GM23338 (cell line): ENCODE data around the gene IQCF2. TPM values are rescaled to one million over a fixed set of nuclear protein-coding genes. Genes with fewer than 3 reads are reported as not detected.

ENCODE experiments used
- ATAC-seq: fragments of 200-7000 bp; cut with Tn5 transposase; 3 replicates; pipeline ENCODE4 v1.9.1; 2020
- DNase-seq: peaks from one replicate; pipeline ENCODE4 v3.0.0-alpha.2; 2015; ENCODE audit warnings: low spot score
- H2AFZ ChIP-seq: fragments of 200-600 bp; sonication (generic); 2 replicates; pipeline ENCODE4 v1.8.0; 2016; ENCODE audit warnings: antibody characterized with exemption, mild to moderate bottlenecking, moderate library complexity
- H3F3A ChIP-seq: fragments of 200-600 bp; sonication (generic); replicated peaks from 2 replicates; pipeline ENCODE4 v1.8.0; 2017; ENCODE audit warnings: antibody characterized with exemption, mixed run types, low read depth
- H3K27ac ChIP-seq: fragments of 200-600 bp; sonication (generic); 2 replicates; pipeline ENCODE4 v1.6.1; 2016; ENCODE audit warnings: low read depth
- H3K27me3 ChIP-seq: fragments of 200-600 bp; sonication (generic); 2 replicates; pipeline ENCODE4 v1.8.0; 2016; ENCODE audit warnings: mild to moderate bottlenecking, mixed run types, moderate library complexity; ENCODE audit not compliant: insufficient read depth
- H3K36me3 ChIP-seq: fragments of 200-600 bp; sonication (generic); 2 replicates; pipeline ENCODE4 v1.8.0; 2016; ENCODE audit warnings: mild to moderate bottlenecking; ENCODE audit not compliant: insufficient read depth
- H3K4me1 ChIP-seq: fragments of 200-600 bp; sonication (generic); 2 replicates; pipeline ENCODE4 v1.8.0; 2016; ENCODE audit warnings: mild to moderate bottlenecking, moderate library complexity; ENCODE audit not compliant: insufficient read depth
- H3K4me2 ChIP-seq: fragments of 200-600 bp; sonication (generic); 2 replicates; pipeline ENCODE4 v1.7.1; 2017; ENCODE audit warnings: mixed run types
- H3K4me3 ChIP-seq: fragments of 200-600 bp; sonication (generic); 2 replicates; pipeline ENCODE4 v1.6.1; 2016; ENCODE audit warnings: mixed run types
- H3K79me2 ChIP-seq: fragments of 200-600 bp; sonication (generic); replicated peaks from 2 replicates; pipeline ENCODE4 v1.8.0; 2017; ENCODE audit warnings: mild to moderate bottlenecking; ENCODE audit not compliant: insufficient read depth
- H3K9me2 ChIP-seq: fragments of 200-600 bp; sonication (generic); 2 replicates; pipeline ENCODE4 v1.8.0; 2017; ENCODE audit not compliant: insufficient read depth
- H4K20me1 ChIP-seq: fragments of 200-600 bp; sonication (generic); replicated peaks from 2 replicates; pipeline ENCODE4 v1.8.0; 2017; ENCODE audit warnings: mild to moderate bottlenecking; ENCODE audit not compliant: insufficient read depth
- H3K27ac Mint-ChIP-seq: 2 replicates; pipeline ENCODE4 v1.8.0; 2020; ENCODE audit warnings: inconsistent platforms, mild to moderate bottlenecking, moderate library complexity, mixed read lengths
- H3K27me3 Mint-ChIP-seq: 3 replicates; pipeline ENCODE4 v1.8.0; 2022; ENCODE audit warnings: low read depth, mild to moderate bottlenecking, moderate library complexity, mixed read lengths, inconsistent platforms; ENCODE audit not compliant: insufficient read depth, poor library complexity
- H3K36me3 Mint-ChIP-seq: 3 replicates; pipeline ENCODE4 v1.8.0; 2021; ENCODE audit warnings: low read depth, mild to moderate bottlenecking, inconsistent platforms, moderate library complexity, mixed read lengths
- H3K4me1 Mint-ChIP-seq: 3 replicates; pipeline ENCODE4 v1.8.0; 2020; ENCODE audit warnings: mild to moderate bottlenecking, inconsistent platforms, mixed read lengths
- H3K4me3 Mint-ChIP-seq: 3 replicates; pipeline ENCODE4 v1.8.0; 2021; ENCODE audit warnings: moderate library complexity, mild to moderate bottlenecking, inconsistent platforms, mixed read lengths
- H3K9me3 Mint-ChIP-seq: 3 replicates; pipeline ENCODE4 v1.8.0; 2020; ENCODE audit warnings: moderate library complexity, mild to moderate bottlenecking, inconsistent platforms, mixed read lengths
- CREB1 ChIP-seq: fragments of 250-450 bp; sonication (Bioruptor Pico); IDR thresholded peaks from 2 replicates; pipeline ENCODE4 v1.5.0; 2020; ENCODE audit warnings: low read depth, mild to moderate bottlenecking, moderate library complexity
- ETS1 ChIP-seq: IDR thresholded peaks from 2 replicates; pipeline ENCODE4 v1.6.1; 2016; ENCODE audit warnings: antibody characterized with exemption
- JUNB ChIP-seq: IDR thresholded peaks from one replicate; pipeline ENCODE4 v1.6.1; 2016; ENCODE audit warnings: antibody characterized with exemption; ENCODE audit not compliant: unreplicated experiment
- POLR2AphosphoS5 ChIP-seq: IDR thresholded peaks from 2 replicates; pipeline ENCODE4 v1.6.1; 2016; ENCODE audit warnings: antibody characterized with exemption, low read depth
- STAT1 ChIP-seq: IDR thresholded peaks from one replicate; pipeline ENCODE4 v1.6.1; 2016; ENCODE audit warnings: antibody characterized with exemption; ENCODE audit not compliant: unreplicated experiment
- ZNF114 ChIP-seq: fragments of 250-450 bp; sonication (Bioruptor Pico); IDR thresholded peaks from 2 replicates; pipeline ENCODE4 v1.5.0; 2020; ENCODE audit warnings: mild to moderate bottlenecking, moderate library complexity
- ZNF462 ChIP-seq: fragments of 250-450 bp; sonication (Bioruptor Pico); IDR thresholded peaks from 2 replicates; pipeline ENCODE4 v1.5.0; 2020; ENCODE audit warnings: mild to moderate bottlenecking, moderate library complexity
- polyA plus RNA-seq: library from polyadenylated mRNA; unstranded; fragments of >200 nt; fragmentation: Nextera tagmentation; extraction: Ambion mirVana; gene quantifications from 2 replicates; pipeline ENCODE4 v1.2.1, GENCODE V29; 2016
- total RNA-seq: library from RNA; depleted of rRNA; stranded (reverse); fragments of >200 nt; shearing (Covaris generic); gene quantifications from 2 replicates; pipeline ENCODE4 v1.2.3, GENCODE V29; 2014
- TF ChIP-seq, protein P1 (sequence below), 2 experiments: fragments of 200-600 bp in 1 of 2; sonication (generic) in 1 of 2; conservative IDR thresholded peaks; 2 replicates each; pipeline versions ENCODE4 v1.5.1 to v1.6.1; 2016 to 2017; ENCODE audit warnings: antibody characterized with exemption in 2 of 2, low read depth in 2 of 2, mild to moderate bottlenecking in 2 of 2, moderate library complexity in 1 of 2
- TF ChIP-seq, protein P2 (sequence below): IDR thresholded peaks from one replicate; pipeline ENCODE4 v1.6.1; 2018; ENCODE audit warnings: antibody characterized with exemption; ENCODE audit not compliant: unreplicated experiment

Gene IQCF2
- total and polyA plus RNA-seq, 2 experiments from 2014 or later = not detected

GRCh38 chr3:51875501-51875900 lies 14.1 kb downstream of the IQCF2 start, which contains the start of gene IQCF5:
Gene IQCF5, minus strand, starts transcription at chr3:51875601. Its CDS starts 70 bp downstream, at chr3:51875531.
- TF ChIP-seq, protein P1, sequence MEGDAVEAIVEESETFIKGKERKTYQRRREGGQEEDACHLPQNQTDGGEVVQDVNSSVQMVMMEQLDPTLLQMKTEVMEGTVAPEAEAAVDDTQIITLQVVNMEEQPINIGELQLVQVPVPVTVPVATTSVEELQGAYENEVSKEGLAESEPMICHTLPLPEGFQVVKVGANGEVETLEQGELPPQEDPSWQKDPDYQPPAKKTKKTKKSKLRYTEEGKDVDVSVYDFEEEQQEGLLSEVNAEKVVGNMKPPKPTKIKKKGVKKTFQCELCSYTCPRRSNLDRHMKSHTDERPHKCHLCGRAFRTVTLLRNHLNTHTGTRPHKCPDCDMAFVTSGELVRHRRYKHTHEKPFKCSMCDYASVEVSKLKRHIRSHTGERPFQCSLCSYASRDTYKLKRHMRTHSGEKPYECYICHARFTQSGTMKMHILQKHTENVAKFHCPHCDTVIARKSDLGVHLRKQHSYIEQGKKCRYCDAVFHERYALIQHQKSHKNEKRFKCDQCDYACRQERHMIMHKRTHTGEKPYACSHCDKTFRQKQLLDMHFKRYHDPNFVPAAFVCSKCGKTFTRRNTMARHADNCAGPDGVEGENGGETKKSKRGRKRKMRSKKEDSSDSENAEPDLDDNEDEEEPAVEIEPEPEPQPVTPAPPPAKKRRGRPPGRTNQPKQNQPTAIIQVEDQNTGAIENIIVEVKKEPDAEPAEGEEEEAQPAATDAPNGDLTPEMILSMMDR (conservative IDR thresholded peaks at IDR 0.05; ENCODE audit: low read depth in 2 of 2) = no peak
- TF ChIP-seq, protein P2, sequence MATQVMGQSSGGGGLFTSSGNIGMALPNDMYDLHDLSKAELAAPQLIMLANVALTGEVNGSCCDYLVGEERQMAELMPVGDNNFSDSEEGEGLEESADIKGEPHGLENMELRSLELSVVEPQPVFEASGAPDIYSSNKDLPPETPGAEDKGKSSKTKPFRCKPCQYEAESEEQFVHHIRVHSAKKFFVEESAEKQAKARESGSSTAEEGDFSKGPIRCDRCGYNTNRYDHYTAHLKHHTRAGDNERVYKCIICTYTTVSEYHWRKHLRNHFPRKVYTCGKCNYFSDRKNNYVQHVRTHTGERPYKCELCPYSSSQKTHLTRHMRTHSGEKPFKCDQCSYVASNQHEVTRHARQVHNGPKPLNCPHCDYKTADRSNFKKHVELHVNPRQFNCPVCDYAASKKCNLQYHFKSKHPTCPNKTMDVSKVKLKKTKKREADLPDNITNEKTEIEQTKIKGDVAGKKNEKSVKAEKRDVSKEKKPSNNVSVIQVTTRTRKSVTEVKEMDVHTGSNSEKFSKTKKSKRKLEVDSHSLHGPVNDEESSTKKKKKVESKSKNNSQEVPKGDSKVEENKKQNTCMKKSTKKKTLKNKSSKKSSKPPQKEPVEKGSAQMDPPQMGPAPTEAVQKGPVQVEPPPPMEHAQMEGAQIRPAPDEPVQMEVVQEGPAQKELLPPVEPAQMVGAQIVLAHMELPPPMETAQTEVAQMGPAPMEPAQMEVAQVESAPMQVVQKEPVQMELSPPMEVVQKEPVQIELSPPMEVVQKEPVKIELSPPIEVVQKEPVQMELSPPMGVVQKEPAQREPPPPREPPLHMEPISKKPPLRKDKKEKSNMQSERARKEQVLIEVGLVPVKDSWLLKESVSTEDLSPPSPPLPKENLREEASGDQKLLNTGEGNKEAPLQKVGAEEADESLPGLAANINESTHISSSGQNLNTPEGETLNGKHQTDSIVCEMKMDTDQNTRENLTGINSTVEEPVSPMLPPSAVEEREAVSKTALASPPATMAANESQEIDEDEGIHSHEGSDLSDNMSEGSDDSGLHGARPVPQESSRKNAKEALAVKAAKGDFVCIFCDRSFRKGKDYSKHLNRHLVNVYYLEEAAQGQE = no peak
- TF ChIP-seq ZNF114 (CRISPR knock-in tag) (no peak), CREB1 (CRISPR knock-in tag) (no peak), JUNB (no peak), ETS1 (no peak), POLR2AphosphoS5 (no peak)
- Histone ChIP-seq H3K9me2 (0 out of 2 replicates have a peak, but pooled peaks cover 5% of the 10 kb centered on the region), H2AFZ (0 out of 2 replicates have a peak within 1 kb of the TSS, but pooled peaks have one; percentile 32), H4K20me1 (no peaks in the 10 kb centered on the region), H3K4me3 (no peak within 1 kb of the TSS), H3K36me3 (no peaks in the 10 kb centered on the region), H3K79me2 (no peaks in the 10 kb centered on the region), H3K4me1 (no peaks in the 10 kb centered on the region), H3K27me3 (no peaks in the 10 kb centered on the region), H3K4me2 (no peak within 1 kb of the TSS), H3K27ac (no peak within 1 kb of the TSS), H3F3A (no peaks in the 10 kb centered on the region)
- peaks cover 2% of the 10 kb centered on the region; the same call in 1 of the 3 replicates for H3K4me1 Mint-ChIP-seq
- H3K9me3 Mint-ChIP-seq = no peaks in the 10 kb centered on the region
- ATAC-seq = no peak
- H3K36me3 Mint-ChIP-seq = no peaks in the 10 kb centered on the region
- H3K4me3 Mint-ChIP-seq = no peak within 1 kb of the TSS
- no peak for DNase-seq
- H3K27ac Mint-ChIP-seq = no peak within 1 kb of the TSS
- peaks cover 9% of the 10 kb centered on the region for H3K27me3 Mint-ChIP-seq

DNA sequence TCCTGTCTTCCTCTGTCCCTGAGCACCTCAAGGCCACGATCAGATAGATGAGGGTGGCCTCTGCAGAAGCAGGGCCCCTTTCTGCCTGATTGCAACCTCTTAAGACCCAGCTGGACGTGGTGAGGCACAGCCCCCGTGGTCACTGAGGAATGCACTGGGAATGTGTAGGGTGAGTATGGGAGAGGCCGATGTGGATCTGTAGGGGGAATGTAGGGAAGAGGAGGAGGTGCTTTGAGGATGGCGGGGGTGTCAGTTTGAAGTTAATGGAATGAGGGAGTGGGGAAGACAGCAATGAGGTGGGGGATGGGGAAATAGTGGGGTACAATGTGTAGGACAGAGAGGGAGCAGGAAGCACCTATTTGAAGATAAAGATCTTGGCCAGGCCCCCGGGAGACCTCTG lies 14.8 kb downstream of the IQCF2 start:
- H3K36me3 Mint-ChIP-seq = no peaks in the 10 kb centered on the region
- peaks cover 2% of the 10 kb centered on the region; the same call in 1 of the 3 replicates for H3K4me1 Mint-ChIP-seq
- no peak overlapping the region for H3K27ac Mint-ChIP-seq
- ATAC-seq = peak; percentile 42
- Histone ChIP-seq H3K4me2 (no peak overlapping the region), H3F3A (no peaks in the 10 kb centered on the region), H3K79me2 (no peaks in the 10 kb centered on the region), H3K4me1 (no peaks in the 10 kb centered on the region), H3K9me2 (0 out of 2 replicates have a peak, but pooled peaks cover 5% of the 10 kb centered on the region), H3K36me3 (no peaks in the 10 kb centered on the region), H3K27me3 (no peaks in the 10 kb centered on the region), H3K27ac (no peak overlapping the region), H2AFZ (0 out of 2 replicates have a peak overlapping the region, but pooled peaks have one; percentile 32), H4K20me1 (no peaks in the 10 kb centered on the region), H3K4me3 (no peak overlapping the region)
- no peaks in the 10 kb centered on the region for H3K9me3 Mint-ChIP-seq
- DNase-seq = no peak
- H3K4me3 Mint-ChIP-seq = no peak overlapping the region
- peaks cover 9% of the 10 kb centered on the region for H3K27me3 Mint-ChIP-seq
- no peak for TF ChIP-seq CREB1 (CRISPR knock-in tag)
- no peak for TF ChIP-seq ZNF462 (CRISPR knock-in tag)
- no peak for TF ChIP-seq POLR2AphosphoS5
- TF ChIP-seq STAT1 = no peak
